Effector memory CD8-positive, alpha-beta T cell (primary cell): ENCODE results near the gene ARMC3.

Experiments
- ATAC-seq: fragments of 150-1000 bp; cut with Tn5 transposase; replicated peaks from 2 replicates; pipeline ENCODE4 v1.10.0; 2021; ENCODE audit warnings: mild to moderate bottlenecking, moderate library complexity
- DNase-seq, 3 experiments: peaks; one replicate each; pipeline ENCODE4 v3.0.0; 2021
- H3K27ac Mint-ChIP-seq, 2 donors: one replicate each; pipeline ENCODE4 v1.8.0; 2022; ENCODE audit warnings: mild to moderate bottlenecking in 2 of 2, mixed read lengths in 2 of 2, moderate library complexity in 2 of 2
- H3K27me3 Mint-ChIP-seq, 2 donors: one replicate each; pipeline ENCODE4 v1.8.0; 2022; ENCODE audit warnings: mixed read lengths in 2 of 2
- H3K36me3 Mint-ChIP-seq: one replicate; pipeline ENCODE4 v1.8.0; 2022; ENCODE audit warnings: mild to moderate bottlenecking, moderate library complexity, mixed read lengths; ENCODE audit not compliant: insufficient read depth
- H3K4me1 Mint-ChIP-seq, 2 donors: one replicate each; pipeline ENCODE4 v1.8.0; 2022; ENCODE audit warnings: low read depth in 2 of 2, mixed read lengths in 2 of 2
- H3K4me3 Mint-ChIP-seq, 2 donors: one replicate each; pipeline ENCODE4 v1.8.0; 2022; ENCODE audit warnings: mild to moderate bottlenecking in 2 of 2, mixed read lengths in 2 of 2, moderate library complexity in 2 of 2
- H3K9me3 Mint-ChIP-seq, 2 donors: one replicate each; pipeline ENCODE4 v1.8.0; 2022; ENCODE audit warnings: mixed read lengths in 2 of 2

The ARMC3 gene

DNA sequence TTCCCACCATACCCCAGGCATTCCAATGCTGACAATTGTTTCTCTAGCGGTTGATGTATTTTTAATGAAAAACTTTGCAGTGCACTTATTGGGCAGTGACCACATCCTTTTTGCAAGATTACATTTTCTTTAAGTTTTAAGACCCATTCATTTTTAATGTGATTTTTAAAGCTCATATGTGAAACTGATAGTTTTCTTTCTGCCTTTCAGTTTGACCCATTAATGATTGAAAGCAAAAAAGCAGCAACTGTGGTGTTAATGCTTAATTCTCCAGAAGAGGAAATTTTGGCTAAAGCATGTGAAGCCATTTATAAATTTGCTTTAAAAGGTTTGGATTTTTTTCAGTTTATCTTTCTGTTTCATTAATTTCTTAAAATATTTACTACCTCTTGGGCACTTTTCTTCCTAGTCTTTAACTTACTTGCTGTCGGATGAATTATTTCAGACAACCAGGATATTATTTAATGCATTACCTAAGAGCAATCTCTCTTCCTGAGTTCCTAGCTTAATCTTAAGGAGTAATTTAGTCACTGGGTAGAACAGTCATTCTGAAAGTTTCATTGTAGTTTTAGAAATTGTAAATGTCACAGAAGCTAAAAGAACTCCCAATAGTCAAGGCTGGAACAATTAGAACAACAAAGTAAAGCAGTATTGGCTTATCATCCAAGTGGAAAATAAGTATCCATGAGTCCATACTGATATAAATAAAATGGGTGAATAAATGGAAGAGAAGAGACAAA, 18.3 kb downstream of the ARMC3 start:
- Mint-ChIP-seq H3K27me3 (peaks cover 15 to 18% of the 10 kb centered on the region in 2 donors), H3K9me3 (peaks cover 2 to 12% of the 10 kb centered on the region in 2 donors), H3K4me3 (no peak overlapping the region), H3K27ac (no peak overlapping the region), H3K36me3 (no peaks in the 10 kb centered on the region), H3K4me1 (peaks cover 2 to 5% of the 10 kb centered on the region in 2 donors)
- DNase-seq (no peak), ATAC-seq (no peak)

DNA sequence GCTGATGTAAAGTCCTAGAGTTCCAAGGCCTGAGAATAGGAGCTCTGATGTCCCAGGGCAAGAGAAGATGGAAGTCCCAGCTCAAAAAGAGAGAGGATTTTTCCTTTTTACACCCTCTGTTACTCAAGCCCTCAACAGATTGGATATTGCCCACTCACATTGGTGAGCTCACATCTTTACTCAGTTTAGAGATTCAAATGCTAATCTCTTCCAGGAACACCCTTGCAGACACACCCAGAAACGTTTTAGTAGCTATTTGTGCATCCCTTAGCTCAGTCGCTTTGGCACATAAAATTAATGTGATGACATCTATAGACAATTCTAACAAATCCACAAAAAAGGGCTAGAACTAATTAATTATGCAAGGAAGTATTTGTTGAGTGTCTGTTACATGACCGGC, 27.1 kb downstream of the ARMC3 start:
- no peaks in the 10 kb centered on the region for H3K36me3 Mint-ChIP-seq
- H3K4me3 Mint-ChIP-seq = no peak overlapping the region
- H3K9me3 Mint-ChIP-seq = no peaks in the 10 kb centered on the region
- no peaks in the 10 kb centered on the region for H3K27me3 Mint-ChIP-seq
- H3K4me1 Mint-ChIP-seq = no peaks in the 10 kb centered on the region
- ATAC-seq = no peak
- no peak overlapping the region for H3K27ac Mint-ChIP-seq
- no peak for DNase-seq

DNA sequence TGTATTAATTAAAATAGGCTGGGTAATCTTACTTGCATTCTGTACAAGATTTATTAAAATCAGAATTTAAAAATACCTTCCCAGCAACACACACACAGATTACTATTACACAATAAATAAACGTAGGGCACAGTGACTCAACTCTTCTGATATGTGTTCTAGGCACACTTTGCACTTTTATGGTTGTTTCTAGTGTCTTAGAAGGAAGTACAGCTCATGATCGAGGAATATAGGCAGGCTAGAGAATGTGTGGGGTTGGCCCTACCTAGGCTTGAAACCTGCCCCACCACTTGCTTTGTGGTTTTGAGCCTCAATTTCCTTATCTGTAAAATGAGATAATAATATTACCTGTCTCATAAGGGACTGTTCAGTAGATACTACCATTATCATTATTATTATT, 30.5 kb downstream of the ARMC3 start:
- ATAC-seq (no peak), DNase-seq (no peak)
- H3K9me3 Mint-ChIP-seq = no peaks in the 10 kb centered on the region
- no peak overlapping the region for H3K27ac Mint-ChIP-seq
- no peak overlapping the region for H3K4me3 Mint-ChIP-seq
- no peaks in the 10 kb centered on the region for H3K4me1 Mint-ChIP-seq
- no peaks in the 10 kb centered on the region for H3K27me3 Mint-ChIP-seq
- no peaks in the 10 kb centered on the region for H3K36me3 Mint-ChIP-seq

DNA sequence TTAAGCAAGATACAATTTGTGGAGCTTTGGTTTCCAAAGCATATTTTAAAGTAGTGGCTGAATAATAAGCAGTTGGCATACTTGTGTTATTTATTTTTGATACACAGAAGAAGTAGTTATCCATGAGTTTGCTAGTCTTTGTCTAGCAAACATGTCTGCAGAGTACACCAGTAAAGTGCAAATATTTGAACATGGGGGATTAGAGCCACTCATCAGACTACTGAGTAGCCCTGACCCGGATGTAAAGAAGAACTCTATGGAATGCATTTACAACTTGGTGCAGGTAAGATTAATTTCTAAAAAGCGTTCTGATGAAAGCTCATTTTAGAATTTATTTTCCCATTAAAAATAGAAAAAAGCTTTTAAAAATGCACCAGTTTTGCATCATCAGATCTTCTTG, 31.4 kb downstream of the ARMC3 start:
- Mint-ChIP-seq H3K9me3 (no peaks in the 10 kb centered on the region), H3K4me1 (no peaks in the 10 kb centered on the region), H3K27ac (no peak overlapping the region), H3K27me3 (no peaks in the 10 kb centered on the region), H3K4me3 (no peak overlapping the region), H3K36me3 (peaks cover 2% of the 10 kb centered on the region)
- DNase-seq (no peak), ATAC-seq (no peak)

DNA sequence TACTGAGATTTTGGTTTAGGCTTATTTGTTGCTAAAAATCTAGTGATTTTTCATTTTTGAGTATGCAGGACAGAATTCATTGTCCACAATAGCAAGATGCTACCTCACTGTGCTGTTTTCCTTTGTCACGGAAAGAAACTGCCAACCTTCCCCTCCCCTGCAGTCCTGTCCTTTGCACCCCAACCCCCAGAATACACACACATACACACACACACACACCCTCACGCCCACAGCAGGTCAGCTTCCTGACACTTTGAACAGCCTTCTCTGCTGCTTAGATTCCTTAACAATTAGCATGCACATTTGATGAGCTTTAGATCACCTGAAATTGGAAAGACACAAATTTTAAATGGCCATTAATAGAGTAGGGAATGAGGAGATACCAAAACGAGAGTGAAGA, 32.1 kb downstream of the ARMC3 start:
- H3K27ac Mint-ChIP-seq = no peak overlapping the region
- no peaks in the 10 kb centered on the region for H3K4me1 Mint-ChIP-seq
- no peaks in the 10 kb centered on the region for H3K27me3 Mint-ChIP-seq
- no peaks in the 10 kb centered on the region for H3K9me3 Mint-ChIP-seq
- DNase-seq = no peak
- H3K36me3 Mint-ChIP-seq = peaks cover 2% of the 10 kb centered on the region
- H3K4me3 Mint-ChIP-seq = no peak overlapping the region
- ATAC-seq = no peak

DNA sequence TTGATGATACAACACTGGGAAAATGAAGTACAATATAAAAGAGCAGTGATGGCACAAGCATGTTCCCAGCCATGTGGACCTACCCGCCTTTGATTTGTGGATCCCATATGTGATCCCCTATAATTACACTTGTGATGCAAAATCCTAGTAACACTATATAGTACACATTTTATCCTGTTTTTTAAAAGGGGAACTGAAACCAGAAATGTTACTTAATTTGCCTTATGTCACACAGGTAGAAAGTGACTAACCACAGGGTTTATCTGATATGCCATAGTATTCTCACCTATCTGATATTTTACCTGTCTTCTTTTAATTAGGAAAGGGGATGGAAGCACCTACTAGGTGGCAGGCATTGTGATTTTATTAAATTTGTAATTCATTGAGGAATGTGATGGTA, 35.0 kb downstream of the ARMC3 start:
- Mint-ChIP-seq H3K27ac (no peak overlapping the region), H3K4me1 (no peaks in the 10 kb centered on the region), H3K27me3 (peaks cover 0 to 8% of the 10 kb centered on the region in 2 donors), H3K4me3 (no peak overlapping the region), H3K36me3 (peaks cover 2% of the 10 kb centered on the region), H3K9me3 (no peaks in the 10 kb centered on the region)
- DNase-seq = no peak
- ATAC-seq = no peak

DNA sequence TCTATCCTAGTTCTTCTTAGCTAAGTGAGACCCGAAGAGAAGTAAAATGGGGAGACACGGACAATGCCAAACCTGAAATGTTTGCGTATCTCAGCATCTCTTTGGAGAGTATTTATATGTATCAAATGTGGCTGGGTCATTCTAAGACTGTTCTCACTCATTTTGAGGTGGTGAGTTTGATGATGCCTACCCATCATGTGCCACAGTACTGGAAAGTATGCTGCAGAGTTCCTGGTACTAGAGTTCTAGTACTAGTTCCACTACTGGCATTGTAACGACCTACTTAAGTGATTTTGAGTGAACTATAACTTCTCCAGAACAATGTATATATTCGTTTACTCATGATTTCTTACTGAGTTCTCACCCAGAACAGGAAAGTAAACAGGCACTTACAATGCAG, 41.9 kb downstream of the ARMC3 start:
- H3K9me3 Mint-ChIP-seq = no peaks in the 10 kb centered on the region
- DNase-seq (no peak), ATAC-seq (no peak)
- peaks cover 0 to 8% of the 10 kb centered on the region in 2 donors for H3K27me3 Mint-ChIP-seq
- H3K27ac Mint-ChIP-seq = no peak overlapping the region
- H3K36me3 Mint-ChIP-seq = no peaks in the 10 kb centered on the region
- H3K4me1 Mint-ChIP-seq = no peaks in the 10 kb centered on the region
- H3K4me3 Mint-ChIP-seq = no peak overlapping the region

DNA sequence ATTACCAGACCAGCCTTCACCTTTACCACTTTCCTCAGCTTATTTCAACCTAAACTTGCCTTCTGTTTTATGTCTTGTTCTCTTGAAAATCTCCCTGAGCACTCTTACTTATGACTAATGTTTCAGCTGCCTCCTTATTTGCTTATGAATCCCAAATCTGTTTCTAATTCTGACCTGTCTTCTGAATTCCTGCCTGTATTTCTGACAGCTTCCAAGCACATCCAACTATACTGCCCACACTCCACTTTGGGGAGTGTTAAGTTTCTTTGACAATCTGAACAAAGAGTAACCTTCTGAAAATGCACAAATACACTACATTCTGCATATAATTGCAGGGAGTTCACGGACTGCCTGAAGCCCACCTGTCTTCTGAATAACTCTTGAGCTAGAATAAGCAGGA, 48.7 kb downstream of the ARMC3 start:
- no peak overlapping the region for H3K27ac Mint-ChIP-seq
- no peaks in the 10 kb centered on the region for H3K9me3 Mint-ChIP-seq
- DNase-seq = no peak
- no peaks in the 10 kb centered on the region for H3K36me3 Mint-ChIP-seq
- no peak overlapping the region for H3K4me3 Mint-ChIP-seq
- H3K4me1 Mint-ChIP-seq = no peaks in the 10 kb centered on the region
- no peak for ATAC-seq
- H3K27me3 Mint-ChIP-seq = no peaks in the 10 kb centered on the region

DNA sequence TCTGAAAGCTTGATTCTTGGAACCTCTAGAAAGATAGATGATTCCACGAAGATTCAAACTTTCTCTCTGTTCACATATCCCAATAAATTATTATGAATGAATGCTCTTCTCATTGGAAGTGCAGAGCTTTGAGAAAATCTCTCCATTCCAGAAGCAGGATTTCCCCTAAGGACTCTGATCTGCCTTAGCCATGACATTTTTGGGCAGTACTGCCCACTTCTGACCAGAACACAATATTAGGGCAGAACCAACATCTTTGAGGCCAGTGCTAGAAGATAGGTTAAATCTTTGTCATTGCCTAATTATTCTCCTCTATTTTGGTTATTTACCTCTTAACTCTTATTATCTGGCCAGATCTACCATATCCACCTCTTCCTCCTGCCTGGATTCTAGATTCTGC, 49.9 kb downstream of the ARMC3 start:
- no peak overlapping the region for H3K4me3 Mint-ChIP-seq
- H3K27ac Mint-ChIP-seq = peak overlapping the region in 1 of 2 donors; percentile 42
- no peaks in the 10 kb centered on the region for H3K4me1 Mint-ChIP-seq
- no peaks in the 10 kb centered on the region for H3K27me3 Mint-ChIP-seq
- DNase-seq (no peak), ATAC-seq (no peak)
- no peaks in the 10 kb centered on the region for H3K36me3 Mint-ChIP-seq
- no peaks in the 10 kb centered on the region for H3K9me3 Mint-ChIP-seq

DNA sequence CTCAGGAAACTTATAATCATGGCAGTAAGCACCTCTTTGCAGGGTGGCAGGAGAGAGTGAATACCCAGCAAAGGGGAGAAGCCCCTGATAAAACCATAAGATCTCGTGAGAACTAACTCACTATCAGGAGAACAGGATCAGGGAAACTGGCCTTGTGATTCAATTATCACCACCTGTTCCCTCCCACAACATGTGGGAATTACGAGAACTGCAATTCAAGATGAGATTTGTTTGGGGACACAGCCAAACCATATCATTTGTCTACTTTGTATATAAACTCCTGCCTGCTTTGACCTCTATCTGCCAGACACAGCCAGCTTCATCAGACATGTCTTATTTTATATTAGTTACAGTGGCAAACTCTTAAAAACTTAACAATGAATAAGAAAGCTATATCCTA, 50.4 kb downstream of the ARMC3 start:
- Mint-ChIP-seq H3K4me3 (no peak overlapping the region), H3K4me1 (no peaks in the 10 kb centered on the region), H3K27me3 (no peaks in the 10 kb centered on the region), H3K36me3 (no peaks in the 10 kb centered on the region), H3K9me3 (no peaks in the 10 kb centered on the region), H3K27ac (peak overlapping the region in 1 of 2 donors; percentile 42)
- no peak for ATAC-seq
- no peak for DNase-seq

DNA sequence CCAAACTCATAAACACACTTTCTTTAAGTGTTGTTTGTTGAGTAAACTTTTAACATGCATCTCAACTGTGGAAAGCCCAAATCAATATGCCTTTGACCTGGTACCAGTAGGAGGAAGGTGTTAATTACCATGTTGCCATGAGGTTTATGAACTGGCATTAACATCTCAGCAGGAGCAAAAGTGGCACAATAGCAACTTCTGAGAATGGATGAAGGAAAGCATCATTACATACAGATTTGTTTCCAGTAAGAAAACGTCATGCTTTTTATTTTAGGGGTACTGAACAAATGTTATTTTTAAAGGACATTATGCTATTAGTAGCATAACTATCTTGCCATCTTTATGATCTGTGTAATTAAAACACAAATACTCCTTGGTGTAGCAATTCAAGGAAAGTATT, 51.1 kb downstream of the ARMC3 start:
- ATAC-seq (no peak), DNase-seq (no peak)
- Mint-ChIP-seq H3K27ac (no peak overlapping the region), H3K36me3 (no peaks in the 10 kb centered on the region), H3K27me3 (no peaks in the 10 kb centered on the region), H3K4me1 (no peaks in the 10 kb centered on the region), H3K4me3 (no peak overlapping the region), H3K9me3 (no peaks in the 10 kb centered on the region)

DNA sequence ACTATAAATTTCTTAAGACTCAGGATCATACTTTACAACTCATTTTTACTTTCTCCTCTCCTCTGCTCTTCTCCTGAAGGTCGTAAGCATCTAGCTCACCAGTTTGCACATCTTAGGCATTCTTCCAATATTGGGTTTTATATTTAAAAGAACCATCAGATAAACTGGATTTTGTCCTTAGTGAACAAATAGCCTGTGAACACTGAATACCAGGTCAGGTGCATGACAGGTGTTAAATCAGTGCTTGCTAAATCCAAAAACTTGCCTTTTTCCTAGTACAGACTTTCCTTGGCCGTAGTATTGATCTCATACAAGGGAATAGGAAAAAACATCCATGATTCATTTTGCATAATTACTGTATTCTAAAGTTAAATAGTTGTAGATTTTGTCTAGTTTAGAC, 53.0 kb downstream of the ARMC3 start:
- H3K36me3 Mint-ChIP-seq = peaks cover 2% of the 10 kb centered on the region
- no peak overlapping the region for H3K4me3 Mint-ChIP-seq
- no peaks in the 10 kb centered on the region for H3K27me3 Mint-ChIP-seq
- no peak for ATAC-seq
- H3K27ac Mint-ChIP-seq = no peak overlapping the region
- no peaks in the 10 kb centered on the region for H3K9me3 Mint-ChIP-seq
- DNase-seq = no peak
- H3K4me1 Mint-ChIP-seq = no peaks in the 10 kb centered on the region

DNA sequence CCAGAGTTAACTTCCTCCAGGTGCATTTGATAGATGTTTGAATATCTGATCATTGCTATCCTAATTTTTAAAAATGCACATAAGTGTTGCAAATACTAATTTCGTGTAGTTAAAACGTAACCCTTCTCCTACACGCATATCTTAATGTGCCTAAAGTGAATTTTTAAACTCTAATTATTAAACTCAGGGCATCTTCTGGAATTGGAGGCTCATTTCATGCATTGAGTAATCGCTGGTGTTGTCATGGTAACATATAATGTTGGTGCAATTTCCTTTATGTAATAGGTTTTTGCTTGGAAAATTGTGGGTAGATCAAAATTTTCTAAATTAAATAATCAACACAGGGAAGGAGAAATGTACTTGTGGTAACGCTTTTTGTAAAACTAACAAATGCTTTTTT, 56.2 kb downstream of the ARMC3 start:
- Mint-ChIP-seq H3K9me3 (no peaks in the 10 kb centered on the region), H3K36me3 (peaks cover 3% of the 10 kb centered on the region), H3K27ac (no peak overlapping the region), H3K4me1 (peaks cover 3 to 4% of the 10 kb centered on the region in 2 donors), H3K4me3 (no peak overlapping the region), H3K27me3 (no peaks in the 10 kb centered on the region)
- DNase-seq (no peak), ATAC-seq (no peak)

DNA sequence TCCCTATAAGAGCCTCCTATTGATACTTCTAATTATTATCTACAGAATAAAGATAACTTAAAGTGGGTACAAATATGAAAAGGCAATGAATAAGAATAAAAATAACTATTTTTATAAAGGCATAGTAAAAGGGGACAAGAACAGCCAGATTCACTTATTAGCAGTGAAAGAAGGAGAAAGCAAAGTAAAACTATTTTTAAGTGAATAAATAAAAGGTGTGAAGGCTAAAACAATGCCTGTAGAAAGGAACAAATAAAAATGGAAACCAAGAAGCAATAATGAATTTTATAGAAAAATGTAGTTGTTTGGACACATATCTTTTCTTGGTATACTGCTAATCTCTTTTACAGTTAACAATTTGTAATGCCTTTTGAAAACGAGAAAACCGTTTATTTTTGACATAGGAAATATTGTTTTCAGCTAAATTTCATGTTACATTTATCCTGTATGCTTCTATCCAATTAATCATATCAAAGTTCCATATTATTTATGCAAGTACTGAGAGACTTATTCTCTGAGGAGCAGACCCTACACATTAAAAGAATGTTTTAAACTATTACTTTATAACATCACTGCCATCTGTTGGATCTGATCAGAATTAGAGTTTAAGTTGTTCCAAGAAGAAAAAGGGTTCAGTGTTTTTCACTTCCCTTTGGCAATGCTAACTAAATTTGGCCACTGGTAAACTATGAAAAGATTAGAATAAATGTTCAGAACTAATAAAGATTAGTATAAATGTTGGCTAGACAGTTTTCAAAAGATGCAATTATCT, 59.1 kb downstream of the ARMC3 start:
- H3K4me1 Mint-ChIP-seq = peaks cover 3 to 4% of the 10 kb centered on the region in 2 donors
- ATAC-seq (no peak), DNase-seq (no peak)
- peaks cover 4 to 15% of the 10 kb centered on the region in 2 donors for H3K27me3 Mint-ChIP-seq
- H3K36me3 Mint-ChIP-seq = peaks cover 3% of the 10 kb centered on the region
- H3K4me3 Mint-ChIP-seq = no peak overlapping the region
- H3K27ac Mint-ChIP-seq = no peak overlapping the region
- no peaks in the 10 kb centered on the region for H3K9me3 Mint-ChIP-seq
